ENCODE results near the gene VPS45.
"Not testable (repeated sequence)": the region's sequence is repeated elsewhere in the genome, so short reads cannot be mapped to it uniquely, and the experiment has no call there.

VPS45 gene

GRCh38 chr1:150180474-150180873, 112.9 kb downstream of the VPS45 start:
- Histone ChIP-seq H3K36me3 (ENCODE audit: low read length) (no peaks in the 10 kb centered on the region), H3K4me2 (ENCODE audit: low read depth, low read length, poor library complexity, severe bottlenecking) (no peak overlapping the region), H3K27ac (ENCODE audit: low read depth, low read length) (no peak overlapping the region), H3K79me2 (ENCODE audit: insufficient read depth, low read length) (no peaks in the 10 kb centered on the region), H3F3A (ENCODE audit: insufficient read depth) (no peaks in the 10 kb centered on the region), H4K20me1 (ENCODE audit: low read depth, low read length) (no peaks in the 10 kb centered on the region), H3K9me3 (ENCODE audit: insufficient read depth, low read length) (no peaks in the 10 kb centered on the region), H3K9me2 (replicated peaks; ENCODE audit: insufficient read depth, low read length) (no peaks in the 10 kb centered on the region), H3K4me3 (ENCODE audit: insufficient read depth, low read length, poor library complexity, severe bottlenecking) (no peak overlapping the region), H3K27me3 (ENCODE audit: low read length) (no peaks in the 10 kb centered on the region), H3K9ac (ENCODE audit: low read length) (no peak overlapping the region), H2AFZ (ENCODE audit: low read depth, low read length, severe bottlenecking) (no peak overlapping the region)
- TF ChIP-seq CTCF (IDR thresholded peaks at IDR 0.05; ENCODE audit: insufficient read depth, low read length, poor library complexity, severe bottlenecking) (no peak), EZH2phosphoT487 (conservative IDR thresholded peaks at IDR 0.05; ENCODE audit: low read length) (no peak)

GRCh38 chr1:150182247-150182646, 114.7 kb downstream of the VPS45 start:
- Histone ChIP-seq H3K9me3 (ENCODE audit: insufficient read depth, low read length) (no peaks in the 10 kb centered on the region), H3K9me2 (replicated peaks; ENCODE audit: insufficient read depth, low read length) (no peaks in the 10 kb centered on the region), H4K20me1 (ENCODE audit: low read depth, low read length) (no peaks in the 10 kb centered on the region), H3K27ac (ENCODE audit: low read depth, low read length) (no peak overlapping the region), H3K27me3 (ENCODE audit: low read length) (no peaks in the 10 kb centered on the region), H3K79me2 (ENCODE audit: insufficient read depth, low read length) (no peaks in the 10 kb centered on the region), H3F3A (ENCODE audit: insufficient read depth) (no peaks in the 10 kb centered on the region), H2AFZ (ENCODE audit: low read depth, low read length, severe bottlenecking) (no peak overlapping the region), H3K4me3 (ENCODE audit: insufficient read depth, low read length, poor library complexity, severe bottlenecking) (no peak overlapping the region), H3K36me3 (ENCODE audit: low read length) (no peaks in the 10 kb centered on the region), H3K4me2 (ENCODE audit: low read depth, low read length, poor library complexity, severe bottlenecking) (no peak overlapping the region), H3K9ac (ENCODE audit: low read length) (no peak overlapping the region)
- TF ChIP-seq EZH2phosphoT487 (conservative IDR thresholded peaks at IDR 0.05; ENCODE audit: low read length) (no peak), CTCF (IDR thresholded peaks at IDR 0.05; ENCODE audit: insufficient read depth, low read length, poor library complexity, severe bottlenecking) (no peak)

- Histone ChIP-seq H2AFZ (ENCODE audit: low read depth, low read length, severe bottlenecking) (no peak overlapping the region), H4K20me1 (ENCODE audit: low read depth, low read length) (no peaks in the 10 kb centered on the region), H3K4me2 (ENCODE audit: low read depth, low read length, poor library complexity, severe bottlenecking) (no peak overlapping the region), H3K9me2 (replicated peaks; ENCODE audit: insufficient read depth, low read length) (no peaks in the 10 kb centered on the region), H3K27ac (ENCODE audit: low read depth, low read length) (no peak overlapping the region), H3K27me3 (ENCODE audit: low read length) (no peaks in the 10 kb centered on the region), H3F3A (ENCODE audit: insufficient read depth) (no peaks in the 10 kb centered on the region), H3K79me2 (ENCODE audit: insufficient read depth, low read length) (no peaks in the 10 kb centered on the region), H3K36me3 (ENCODE audit: low read length) (no peaks in the 10 kb centered on the region), H3K9ac (ENCODE audit: low read length) (no peak overlapping the region), H3K9me3 (ENCODE audit: insufficient read depth, low read length) (no peaks in the 10 kb centered on the region), H3K4me3 (ENCODE audit: insufficient read depth, low read length, poor library complexity, severe bottlenecking) (no peak overlapping the region)
- no peak for TF ChIP-seq EZH2phosphoT487 (conservative IDR thresholded peaks at IDR 0.05; ENCODE audit: low read length)
These were observed 115.5 kb downstream of the VPS45 start for GRCh38 chr1:150183061-150183460.

- Histone ChIP-seq H3K4me3 (ENCODE audit: insufficient read depth, low read length, poor library complexity, severe bottlenecking) (no peak overlapping the region), H3K9me3 (ENCODE audit: insufficient read depth, low read length) (no peaks in the 10 kb centered on the region), H3F3A (ENCODE audit: insufficient read depth) (no peaks in the 10 kb centered on the region), H3K9me2 (replicated peaks; ENCODE audit: insufficient read depth, low read length) (no peaks in the 10 kb centered on the region), H3K27ac (ENCODE audit: low read depth, low read length) (no peak overlapping the region), H3K79me2 (ENCODE audit: insufficient read depth, low read length) (no peaks in the 10 kb centered on the region), H3K4me2 (ENCODE audit: low read depth, low read length, poor library complexity, severe bottlenecking) (no peak overlapping the region), H3K27me3 (ENCODE audit: low read length) (no peaks in the 10 kb centered on the region), H3K36me3 (ENCODE audit: low read length) (no peaks in the 10 kb centered on the region), H2AFZ (ENCODE audit: low read depth, low read length, severe bottlenecking) (no peak overlapping the region), H3K9ac (ENCODE audit: low read length) (no peak overlapping the region), H4K20me1 (ENCODE audit: low read depth, low read length) (no peaks in the 10 kb centered on the region)
- TF ChIP-seq CTCF (IDR thresholded peaks at IDR 0.05; ENCODE audit: insufficient read depth, low read length, poor library complexity, severe bottlenecking) (no peak), EZH2phosphoT487 (conservative IDR thresholded peaks at IDR 0.05; ENCODE audit: low read length) (no peak)
These were observed 117.9 kb downstream of the VPS45 start for GRCh38 chr1:150185481-150185880.

- H3K4me3 ChIP-seq (ENCODE audit: insufficient read depth, low read length, poor library complexity, severe bottlenecking); H3K27me3 ChIP-seq (ENCODE audit: low read length); H3K9me3 ChIP-seq (ENCODE audit: insufficient read depth, low read length); H3K79me2 ChIP-seq (ENCODE audit: insufficient read depth, low read length); H3K9me2 ChIP-seq (replicated peaks; ENCODE audit: insufficient read depth, low read length); H4K20me1 ChIP-seq (ENCODE audit: low read depth, low read length); H3K36me3 ChIP-seq (ENCODE audit: low read length); H3K9ac ChIP-seq (ENCODE audit: low read length); H3K4me2 ChIP-seq (ENCODE audit: low read depth, low read length, poor library complexity, severe bottlenecking); H3K27ac ChIP-seq (ENCODE audit: low read depth, low read length); H2AFZ ChIP-seq (ENCODE audit: low read depth, low read length, severe bottlenecking); H3F3A ChIP-seq (ENCODE audit: insufficient read depth): not testable (repeated sequence)
These were observed 118.8 kb downstream of the VPS45 start for GRCh38 chr1:150186438-150186788.

Measured in SU-DHL-6 (cell line).